Iris pigment epithelial cell (primary cell): ENCODE results near the gene CERS1.
A peak's percentile ranks its signal among the peaks of the same experiment; 100 is the strongest.

ENCODE experiments used
- DNase-seq: peaks from one replicate; pipeline ENCODE4 v3.0.0-alpha.2; 2011; ENCODE audit warnings: low read depth

Gene CERS1

GRCh38 chr19:18856385-18857126, 39.4 kb downstream of the CERS1 start:
- peak; percentile 54 for DNase-seq

- DNase-seq, result no peak
Measured at GRCh38 chr19:18855647-18856384, 40.1 kb downstream of the CERS1 start.

GRCh38 chr19:18854982-18855381, 41.0 kb downstream of the CERS1 start:
- DNase-seq, result no peak

- no peak for DNase-seq
Measured at GRCh38 chr19:18853755-18854427, 42.1 kb downstream of the CERS1 start.

- DNase-seq, result no peak
Measured at GRCh38 chr19:18852648-18853047, 43.3 kb downstream of the CERS1 start.

GRCh38 chr19:18851673-18852325, 44.2 kb downstream of the CERS1 start:
- no peak for DNase-seq

GRCh38 chr19:18850471-18851375, 45.2 kb downstream of the CERS1 start:
- no peak for DNase-seq

- DNase-seq, result no peak
Measured at GRCh38 chr19:18849838-18850400, 46.0 kb downstream of the CERS1 start.

GRCh38 chr19:18848878-18849661, 46.9 kb downstream of the CERS1 start:
- peak; percentile 77 for DNase-seq

GRCh38 chr19:18847549-18848463, 48.2 kb downstream of the CERS1 start:
- DNase-seq, result peak; percentile 70

- DNase-seq, result peak; percentile 74
Measured at GRCh38 chr19:18846862-18847548, 49.0 kb downstream of the CERS1 start.

- no peak for DNase-seq
Measured at GRCh38 chr19:18845961-18846360, 50.0 kb downstream of the CERS1 start.

GRCh38 chr19:18844806-18845329, 51.1 kb downstream of the CERS1 start:
- DNase-seq, result no peak

GRCh38 chr19:18843960-18844359, 52.0 kb downstream of the CERS1 start:
- DNase-seq, result peak; percentile 28

- no peak for DNase-seq
Measured at GRCh38 chr19:18842166-18842565, 53.8 kb downstream of the CERS1 start.

- no peak for DNase-seq
Measured at GRCh38 chr19:18841400-18841799, 54.6 kb downstream of the CERS1 start.

- no peak for DNase-seq
Measured at GRCh38 chr19:18840288-18841267, 55.4 kb downstream of the CERS1 start.
